Globus pallidus (tissue), 1 donor: ENCODE results near the gene TCFL5.

Source experiments
- DNase-seq: peaks from one replicate; pipeline ENCODE4 v3.0.0-alpha.2; 2015; ENCODE audit warnings: low spot score

TCFL5 gene

GRCh38 chr20:62809530-62810428, 51.8 kb downstream of the TCFL5 start:
- DNase-seq, result no peak

- DNase-seq, result peak; percentile 58
Observed at GRCh38 chr20:62808211-62808865, 53.3 kb downstream of the TCFL5 start.

GRCh38 chr20:62807444-62808210, 54.0 kb downstream of the TCFL5 start:
- DNase-seq, result no peak

- no peak for DNase-seq
Observed at GRCh38 chr20:62806383-62807050, 55.1 kb downstream of the TCFL5 start.

GRCh38 chr20:62805711-62806382, 55.8 kb downstream of the TCFL5 start:
- DNase-seq, result no peak

GRCh38 chr20:62805155-62805710, 56.4 kb downstream of the TCFL5 start:
- no peak for DNase-seq

- peak; percentile 58 for DNase-seq
Observed at GRCh38 chr20:62804627-62805154, 56.9 kb downstream of the TCFL5 start, which contains the start of gene OGFR. Gene OGFR (plus strand): TSS chr20:62804835. CDS start chr20:62804860, 25 bp downstream.

- DNase-seq, result no peak
Observed at GRCh38 chr20:62804021-62804626, 57.5 kb downstream of the TCFL5 start.

- no peak for DNase-seq
Observed at GRCh38 chr20:62802026-62802712, 59.5 kb downstream of the TCFL5 start.

- no peak for DNase-seq
Observed at GRCh38 chr20:62801284-62802010, 60.2 kb downstream of the TCFL5 start.

- DNase-seq, result no peak
Observed at GRCh38 chr20:62800314-62801259, 61.0 kb downstream of the TCFL5 start.

- no peak for DNase-seq
Observed at GRCh38 chr20:62799873-62800272, 61.7 kb downstream of the TCFL5 start.

GRCh38 chr20:62799459-62799858, 62.2 kb downstream of the TCFL5 start:
- no peak for DNase-seq

GRCh38 chr20:62799036-62799435, 62.6 kb downstream of the TCFL5 start:
- DNase-seq, result no peak

- DNase-seq, result no peak
Observed at GRCh38 chr20:62797671-62798532, 63.7 kb downstream of the TCFL5 start.

GRCh38 chr20:62796699-62797491, 64.7 kb downstream of the TCFL5 start:
- DNase-seq, result no peak
